HG02852 (cell line): ENCODE data around the gene SPATA24.
"Not testable (repeated sequence)": the region's sequence is repeated elsewhere in the genome, so short reads cannot be mapped to it uniquely, and the experiment has no call there.

Experiments
- ATAC-seq: cut with Tn5 transposase; IDR thresholded peaks from one replicate; pipeline ENCODE4 v1.9.1; 2021; ENCODE audit warnings: mild to moderate bottlenecking, moderate library complexity; ENCODE audit not compliant: unreplicated experiment

The SPATA24 gene

GRCh38 chr5:139417214-139417613 lies 13.3 kb upstream of the SPATA24 start:
- ATAC-seq, result no peak

GRCh38 chr5:139416651-139417050 lies 12.8 kb upstream of the SPATA24 start:
- no peak for ATAC-seq

GRCh38 chr5:139415869-139416268 lies 12.0 kb upstream of the SPATA24 start:
- ATAC-seq, result no peak

GRCh38 chr5:139415221-139415861 lies 11.5 kb upstream of the SPATA24 start:
- ATAC-seq, result no peak

- ATAC-seq, result no peak
Observed at GRCh38 chr5:139414581-139415130, 10.8 kb upstream of the SPATA24 start.

- ATAC-seq, result no peak
Observed at GRCh38 chr5:139413963-139414362, 10.1 kb upstream of the SPATA24 start.

- ATAC-seq, result no peak
Observed at GRCh38 chr5:139413153-139413552, 9.3 kb upstream of the SPATA24 start.

GRCh38 chr5:139410993-139411828 lies 7.3 kb upstream of the SPATA24 start:
- ATAC-seq, result no peak

GRCh38 chr5:139410121-139410992 lies 6.5 kb upstream of the SPATA24 start:
- no peak for ATAC-seq

- ATAC-seq, result not testable (repeated sequence)
Observed at GRCh38 chr5:139409116-139409515, 5.2 kb upstream of the SPATA24 start.

- ATAC-seq, result no peak
Observed at GRCh38 chr5:139408191-139408590, 4.3 kb upstream of the SPATA24 start.

GRCh38 chr5:139407517-139407916 lies 3.6 kb upstream of the SPATA24 start:
- ATAC-seq, result no peak

GRCh38 chr5:139406963-139407362 lies 3.1 kb upstream of the SPATA24 start:
- no peak for ATAC-seq

GRCh38 chr5:139404484-139404840 lies 573 bp upstream of the SPATA24 start:
- ATAC-seq, result no peak

GRCh38 chr5:139403418-139403786 lies 487 bp downstream of the SPATA24 start:
- ATAC-seq, result no peak

GRCh38 chr5:139402561-139403158 lies 1.2 kb downstream of the SPATA24 start:
- no peak for ATAC-seq

- ATAC-seq, result no peak
Observed at GRCh38 chr5:139401546-139401945, 2.3 kb downstream of the SPATA24 start.

GRCh38 chr5:139399501-139400121 lies 4.3 kb downstream of the SPATA24 start:
- peak; percentile 31 for ATAC-seq

GRCh38 chr5:139397921-139398320 lies 6.0 kb downstream of the SPATA24 start:
- no peak for ATAC-seq

GRCh38 chr5:139396691-139397090 lies 7.2 kb downstream of the SPATA24 start:
- no peak for ATAC-seq
